RPMI7951 (cell line): Measurements from ENCODE around the gene OSBPL2. TPM values are rescaled to one million over a fixed set of nuclear protein-coding genes. Genes with fewer than 3 reads are reported as not detected.

Experiments used
- DNase-seq: peaks from one replicate; pipeline ENCODE4 v3.0.0-alpha.2; 2012; ENCODE audit warnings: low read depth
- total RNA-seq: library from RNA; depleted of rRNA; stranded (reverse); fragments of >200 nt; shearing (Covaris generic); gene quantifications from 2 replicates; pipeline ENCODE4 v1.2.3, GENCODE V29; 2014

The OSBPL2 gene
- total RNA-seq, 1 experiment from 2014 or later = 18.6 TPM

- DNase-seq = no peak
Measured at GRCh38 chr20:62282877-62283503, 44.7 kb downstream of the OSBPL2 start.

- DNase-seq = no peak
Measured at GRCh38 chr20:62284448-62284847, 46.1 kb downstream of the OSBPL2 start.

- no peak for DNase-seq
Measured at GRCh38 chr20:62285151-62285550, 46.8 kb downstream of the OSBPL2 start.

- DNase-seq = no peak
Measured at GRCh38 chr20:62285722-62286121, 47.4 kb downstream of the OSBPL2 start.

- no peak for DNase-seq
Measured at GRCh38 chr20:62286493-62287064, 48.3 kb downstream of the OSBPL2 start.

GRCh38 chr20:62287129-62287528 lies 48.8 kb downstream of the OSBPL2 start:
- no peak for DNase-seq

GRCh38 chr20:62287759-62288534 lies 49.6 kb downstream of the OSBPL2 start:
- DNase-seq = no peak

- no peak for DNase-seq
Measured at GRCh38 chr20:62288535-62289105, 50.3 kb downstream of the OSBPL2 start.

- DNase-seq = no peak
Measured at GRCh38 chr20:62289131-62289530, 50.8 kb downstream of the OSBPL2 start.

GRCh38 chr20:62289898-62290297 lies 51.6 kb downstream of the OSBPL2 start:
- DNase-seq = no peak

GRCh38 chr20:62291251-62292066 lies 53.1 kb downstream of the OSBPL2 start:
- no peak for DNase-seq

GRCh38 chr20:62292108-62292507 lies 53.8 kb downstream of the OSBPL2 start:
- no peak for DNase-seq

- DNase-seq = no peak
Measured at GRCh38 chr20:62293111-62293784, 54.9 kb downstream of the OSBPL2 start.

GRCh38 chr20:62293946-62294345 lies 55.6 kb downstream of the OSBPL2 start:
- DNase-seq = no peak

GRCh38 chr20:62294516-62294915 lies 56.2 kb downstream of the OSBPL2 start:
- no peak for DNase-seq

- no peak for DNase-seq
Measured at GRCh38 chr20:62296724-62297448, 58.6 kb downstream of the OSBPL2 start.

- no peak for DNase-seq
Measured at GRCh38 chr20:62297449-62298227, 59.3 kb downstream of the OSBPL2 start.

- DNase-seq = no peak
Measured at GRCh38 chr20:62298577-62299249, 60.4 kb downstream of the OSBPL2 start.

GRCh38 chr20:62299666-62300236 lies 61.4 kb downstream of the OSBPL2 start:
- DNase-seq = no peak
